Lung (tissue), 12 donors: ENCODE measurements around the gene SNW1. TPM values are rescaled to one million over a fixed set of nuclear protein-coding genes. Genes with fewer than 3 reads are reported as not detected.
"Not testable (repeated sequence)": the region's sequence is repeated elsewhere in the genome, so short reads cannot be mapped to it uniquely, and the experiment has no call there.

Source experiments
- ATAC-seq: fragments of 200-7000 bp; cut with Tn5 transposase; one replicate; pipeline ENCODE4 v1.9.1; 2020; ENCODE audit warnings: moderate number of reproducible peaks; ENCODE audit not compliant: insufficient read depth, low FRiP score
- DNase-seq, 3 donors: peaks; one replicate each; pipeline ENCODE4 v3.0.0-alpha.2; 2013 to 2017
- H3K27ac ChIP-seq, 2 donors: one replicate each; pipeline ENCODE4 v1.5.1; 2013; ENCODE audit warnings: mild to moderate bottlenecking in 2 of 2, moderate library complexity in 2 of 2, control low read depth in 1 of 2, inconsistent platforms in 1 of 2, low read depth in 1 of 2, low read length in 1 of 2
- H3K27me3 ChIP-seq, 3 donors: one replicate each; pipeline ENCODE4 v1.5.1; 2013; ENCODE audit warnings: low read length in 2 of 3; ENCODE audit not compliant: control insufficient read depth in 3 of 3, insufficient read depth in 3 of 3
- H3K36me3 ChIP-seq, 4 donors: one replicate each; pipeline ENCODE4 v1.5.1; 2013; ENCODE audit warnings: low read length in 4 of 4, mild to moderate bottlenecking in 1 of 4, moderate library complexity in 1 of 4; ENCODE audit not compliant: control insufficient read depth in 4 of 4, insufficient read depth in 4 of 4
- H3K4me1 ChIP-seq, 5 donors: one replicate each; pipeline ENCODE4 v1.5.1; 2013; ENCODE audit warnings: low read length in 5 of 5, mild to moderate bottlenecking in 2 of 5, moderate library complexity in 1 of 5; ENCODE audit not compliant: control insufficient read depth in 5 of 5, insufficient read depth in 5 of 5
- H3K4me3 ChIP-seq: one replicate; pipeline ENCODE4 v1.5.1; 2013; ENCODE audit warnings: mild to moderate bottlenecking, control low read depth, moderate library complexity
- H3K9ac ChIP-seq, 2 donors: one replicate each; pipeline ENCODE4 v1.5.1; 2013; ENCODE audit warnings: low read length in 2 of 2, control low read depth in 1 of 2; ENCODE audit not compliant: insufficient read depth in 1 of 2
- H3K9me3 ChIP-seq, 4 donors: one replicate each; pipeline ENCODE4 v1.5.1; 2013; ENCODE audit warnings: low read length in 3 of 4, mild to moderate bottlenecking in 1 of 4, moderate library complexity in 1 of 4; ENCODE audit not compliant: control insufficient read depth in 4 of 4, insufficient read depth in 3 of 4
- CTCF ChIP-seq: IDR thresholded peaks from 2 replicates; pipeline ENCODE4 v1.5.1; 2012; ENCODE audit warnings: mild to moderate bottlenecking; ENCODE audit errors: control extremely low read depth, extremely low read depth
- WGBS, 2 donors: extraction: QIAGEN DNeasy Blood & Tissue Kit; methylation state at CpG; one replicate each; pipeline ENCODE4 v1.1.7; 2013; 5-methylcytosine and 5-hydroxymethylcytosine counted together
- polyA plus RNA-seq, 2 donors: library from polyadenylated mRNA; stranded (reverse); fragments of 200-250 nt; gene quantifications; one replicate each; pipeline ENCODE4 v1.2.1, GENCODE V29; 2013
- total RNA-seq, 2 donors: library from RNA; depleted of rRNA in 1 of 2; stranded (reverse); fragments of >200 nt in 1 of 2; gene quantifications; one replicate each; pipeline ENCODE4 v1.2.1, GENCODE V29; 2014 to 2021
- donor health status: control.
- donor health status: control.
- donor health status: Bipolar disorder and iron deficiency.
- donor health status: healthy.
- donor health status: DM: yes; HTN: yes; CAD: no.

Gene SNW1
- total and polyA plus RNA-seq, 4 donors = 23.9 to 86.3 (median 47.8) TPM

- Histone ChIP-seq H3K4me1 (no peaks in the 10 kb centered on the region), H3K27me3 (no peaks in the 10 kb centered on the region), H3K36me3 (no peaks in the 10 kb centered on the region), H3K9me3 (no peaks in the 10 kb centered on the region), H3K9ac (no peak overlapping the region), H3K27ac (no peak overlapping the region), H3K4me3 (no peak overlapping the region)
- no peak for TF ChIP-seq CTCF
- DNase-seq (no peak), ATAC-seq (no peak)
- WGBS, 2 donors = 46 to 58% methylated on average over 1 of the region's 1 CpG
These were observed 30.3 kb upstream of the SNW1 start for GRCh38 chr14:77791225-77791600.

GRCh38 chr14:77790566-77791224 lies 29.7 kb upstream of the SNW1 start:
- 62 to 65% methylated on average over 6 of the region's 6 CpGs for WGBS, 2 donors
- Histone ChIP-seq H3K9ac (no peak overlapping the region), H3K4me3 (no peak overlapping the region), H3K27ac (no peak overlapping the region), H3K27me3 (no peaks in the 10 kb centered on the region), H3K36me3 (no peaks in the 10 kb centered on the region), H3K4me1 (no peaks in the 10 kb centered on the region), H3K9me3 (no peaks in the 10 kb centered on the region)
- no peak for TF ChIP-seq CTCF
- DNase-seq = no peak
- no peak for ATAC-seq

GRCh38 chr14:77786148-77786547 lies 25.2 kb upstream of the SNW1 start:
- ATAC-seq = no peak
- DNase-seq = no peak
- 44 to 51% methylated on average over 4 of the region's 4 CpGs for WGBS, 2 donors
- Histone ChIP-seq H3K9ac (no peak overlapping the region), H3K9me3 (no peaks in the 10 kb centered on the region), H3K4me1 (no peaks in the 10 kb centered on the region), H3K27ac (no peak overlapping the region), H3K27me3 (no peaks in the 10 kb centered on the region), H3K36me3 (no peaks in the 10 kb centered on the region), H3K4me3 (no peak overlapping the region)
- no peak for TF ChIP-seq CTCF

- no peak overlapping the region for H3K4me3 ChIP-seq
These were observed 21.2 kb upstream of the SNW1 start for GRCh38 chr14:77782202-77782601.

GRCh38 chr14:77773966-77774365 lies 13.0 kb upstream of the SNW1 start:
- H3K9me3 ChIP-seq, H3K36me3 ChIP-seq, H3K4me3 ChIP-seq, H3K27me3 ChIP-seq, H3K4me1 ChIP-seq, DNase-seq, H3K9ac ChIP-seq, ATAC-seq, H3K27ac ChIP-seq: not testable (repeated sequence)
- WGBS, 2 donors = 86 to 88% methylated on average over 4 of the region's 4 CpGs

More at GRCh38 chr14:77782202-77782601, 21.2 kb upstream of the SNW1 start:
- Histone ChIP-seq H3K36me3 (no peaks in the 10 kb centered on the region), H3K27ac (no peak overlapping the region), H3K27me3 (no peaks in the 10 kb centered on the region), H3K9me3 (no peaks in the 10 kb centered on the region), H3K9ac (no peak overlapping the region), H3K4me1 (no peaks in the 10 kb centered on the region)
- ATAC-seq (no peak), DNase-seq (no peak)
- no peak for TF ChIP-seq CTCF
